ENCODE data around the gene DSCAM. TPM values are rescaled to one million over a fixed set of nuclear protein-coding genes. Genes with fewer than 3 reads are reported as not detected.

DSCAM gene
- total and polyA plus RNA-seq, 2 donors (not counting 1 experiment from before 2014, with no cell fraction given): not detected

DNA sequence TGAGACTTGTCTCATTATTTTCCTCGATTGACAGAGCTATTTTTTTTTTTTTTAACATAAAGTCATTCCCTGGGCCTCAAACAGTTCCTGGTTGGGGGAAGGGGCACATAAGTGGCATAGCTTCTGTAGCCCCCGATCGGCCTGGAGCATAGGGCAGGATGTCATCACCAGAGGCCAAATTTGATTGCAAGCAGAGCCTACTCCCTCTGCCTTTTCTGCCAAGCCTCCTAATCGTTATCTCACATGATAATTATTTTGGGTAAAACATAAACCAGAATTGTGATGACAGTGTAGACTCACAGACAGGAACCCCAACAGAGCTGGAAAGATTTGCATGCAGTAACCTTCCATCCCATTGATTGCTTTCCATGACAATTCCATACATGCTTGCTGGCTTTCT is 574.9 kb downstream of the DSCAM start:
- no peaks in the 10 kb centered on the region for H3K4me1 ChIP-seq (ENCODE audit: control insufficient read depth in 2 of 2, insufficient read depth in 2 of 2, low read length in 2 of 2)
- H3K27me3 ChIP-seq (replicated peaks in 1 of 4; ENCODE audit: control extremely low read depth in 1 of 4, control insufficient read depth in 3 of 4, insufficient read depth in 4 of 4, low read length in 3 of 4): no peaks in the 10 kb centered on the region
- ChIA-PET POLR2A (no interaction called here), CTCF (no interaction called here)
- Mint-ChIP-seq H3K27ac (no peak overlapping the region), H3K4me1 (no peaks in the 10 kb centered on the region), H3K9me3 (ENCODE audit: insufficient read depth) (no peaks in the 10 kb centered on the region), H3K4me3 (no peak overlapping the region), H3K27me3 (no peaks in the 10 kb centered on the region)
- H3K36me3 ChIP-seq (replicated peaks in 1 of 2; ENCODE audit: control extremely low read depth in 1 of 2, control insufficient read depth in 1 of 2, extremely low read depth in 1 of 2, insufficient read depth in 2 of 2, low read length in 1 of 2): no peaks in the 10 kb centered on the region
- no peak overlapping the region for H2AFZ ChIP-seq (ENCODE audit: insufficient read depth, low read depth, low read length, poor library complexity, severe bottlenecking)
- ATAC-seq (ENCODE audit: low read depth) (no peak), DNase-seq (no peak)
- intact Hi-C loops (cut with micrococcal nuclease): no loop called here
- TF ChIP-seq, protein P1, sequence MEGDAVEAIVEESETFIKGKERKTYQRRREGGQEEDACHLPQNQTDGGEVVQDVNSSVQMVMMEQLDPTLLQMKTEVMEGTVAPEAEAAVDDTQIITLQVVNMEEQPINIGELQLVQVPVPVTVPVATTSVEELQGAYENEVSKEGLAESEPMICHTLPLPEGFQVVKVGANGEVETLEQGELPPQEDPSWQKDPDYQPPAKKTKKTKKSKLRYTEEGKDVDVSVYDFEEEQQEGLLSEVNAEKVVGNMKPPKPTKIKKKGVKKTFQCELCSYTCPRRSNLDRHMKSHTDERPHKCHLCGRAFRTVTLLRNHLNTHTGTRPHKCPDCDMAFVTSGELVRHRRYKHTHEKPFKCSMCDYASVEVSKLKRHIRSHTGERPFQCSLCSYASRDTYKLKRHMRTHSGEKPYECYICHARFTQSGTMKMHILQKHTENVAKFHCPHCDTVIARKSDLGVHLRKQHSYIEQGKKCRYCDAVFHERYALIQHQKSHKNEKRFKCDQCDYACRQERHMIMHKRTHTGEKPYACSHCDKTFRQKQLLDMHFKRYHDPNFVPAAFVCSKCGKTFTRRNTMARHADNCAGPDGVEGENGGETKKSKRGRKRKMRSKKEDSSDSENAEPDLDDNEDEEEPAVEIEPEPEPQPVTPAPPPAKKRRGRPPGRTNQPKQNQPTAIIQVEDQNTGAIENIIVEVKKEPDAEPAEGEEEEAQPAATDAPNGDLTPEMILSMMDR (IDR thresholded peaks at IDR 0.05): no peak
- no peak for TF ChIP-seq EZH2 (IDR thresholded peaks at IDR 0.05; ENCODE audit: borderline replicate concordance, insufficient read depth, low read depth, low read length, poor library complexity, severe bottlenecking)
- H4K20me1 ChIP-seq (ENCODE audit: control insufficient read depth, insufficient read depth, low read length, poor library complexity, severe bottlenecking): no peaks in the 10 kb centered on the region
- H3K79me2 ChIP-seq (ENCODE audit: control insufficient read depth, insufficient read depth, low read length): no peaks in the 10 kb centered on the region
- H3K9ac ChIP-seq (ENCODE audit: low read length): no peak overlapping the region
- H3K27ac ChIP-seq (ENCODE audit: low read length in 2 of 2): no peak overlapping the region
- H3K4me2 ChIP-seq (replicated peaks; ENCODE audit: low read depth, low read length, poor library complexity, severe bottlenecking): no peak overlapping the region
- H3K9me3 ChIP-seq (ENCODE audit: control extremely low read depth in 1 of 3, control insufficient read depth in 2 of 3, insufficient read depth in 1 of 3, low read length in 2 of 3): peaks cover 0 to 2% (median 0%) of the 10 kb centered on the region in 3 donors
- no CpG with 5 or more reads among the region's 4 CpGs for WGBS (ENCODE audit: insufficient coverage)
- no peak overlapping the region for H3K4me3 ChIP-seq (ENCODE audit: control extremely low read depth in 1 of 5, extremely low read depth in 1 of 5, insufficient read depth in 1 of 5, low read depth in 2 of 5, low read length in 4 of 5)

DNA sequence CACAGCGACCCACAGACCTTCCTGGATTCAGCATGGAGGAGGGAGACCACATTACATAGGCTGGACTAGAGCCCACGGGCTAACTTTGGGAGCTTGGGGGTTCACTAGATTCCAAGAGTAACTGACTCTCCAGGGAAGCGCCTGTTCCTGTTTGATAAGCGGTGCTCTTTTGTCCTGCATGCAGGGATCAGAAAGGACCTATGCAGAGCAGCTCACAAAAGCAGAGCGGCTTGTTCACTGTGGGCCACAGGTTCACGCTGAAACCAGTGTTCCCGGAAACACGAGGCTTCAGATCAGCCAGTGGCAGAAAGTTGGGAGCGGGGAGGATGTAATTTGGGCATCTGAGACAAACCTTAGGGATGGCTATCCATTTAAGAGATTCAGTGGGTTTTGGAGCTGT is 575.8 kb downstream of the DSCAM start:
- H3K4me3 ChIP-seq (ENCODE audit: control extremely low read depth in 1 of 5, extremely low read depth in 1 of 5, insufficient read depth in 1 of 5, low read depth in 2 of 5, low read length in 4 of 5): no peak overlapping the region
- H3K27me3 ChIP-seq (replicated peaks in 1 of 4; ENCODE audit: control extremely low read depth in 1 of 4, control insufficient read depth in 3 of 4, insufficient read depth in 4 of 4, low read length in 3 of 4): no peaks in the 10 kb centered on the region
- no peaks in the 10 kb centered on the region for H3K9me3 Mint-ChIP-seq (ENCODE audit: insufficient read depth)
- H3K4me1 Mint-ChIP-seq: no peaks in the 10 kb centered on the region
- TF ChIP-seq, protein P1 (IDR thresholded peaks at IDR 0.05): no peak
- no peak for TF ChIP-seq EZH2 (IDR thresholded peaks at IDR 0.05; ENCODE audit: borderline replicate concordance, insufficient read depth, low read depth, low read length, poor library complexity, severe bottlenecking)
- intact Hi-C loops (cut with micrococcal nuclease): no loop called here
- CTCF ChIA-PET: no interaction called here
- no peaks in the 10 kb centered on the region for H4K20me1 ChIP-seq (ENCODE audit: control insufficient read depth, insufficient read depth, low read length, poor library complexity, severe bottlenecking)
- no peak overlapping the region for H3K27ac ChIP-seq (ENCODE audit: low read length in 2 of 2)
- ATAC-seq (ENCODE audit: low read depth) (no peak), DNase-seq (no peak)
- H3K4me1 ChIP-seq (ENCODE audit: control insufficient read depth in 2 of 2, insufficient read depth in 2 of 2, low read length in 2 of 2): no peaks in the 10 kb centered on the region
- 55% methylated on average over 9 of the region's 9 CpGs for WGBS (ENCODE audit: insufficient coverage)
- no peaks in the 10 kb centered on the region for H3K79me2 ChIP-seq (ENCODE audit: control insufficient read depth, insufficient read depth, low read length)
- peaks cover 0 to 2% (median 0%) of the 10 kb centered on the region in 3 donors for H3K9me3 ChIP-seq (ENCODE audit: control extremely low read depth in 1 of 3, control insufficient read depth in 2 of 3, insufficient read depth in 1 of 3, low read length in 2 of 3)
- POLR2A ChIA-PET: no interaction called here
- no peak overlapping the region for H2AFZ ChIP-seq (ENCODE audit: insufficient read depth, low read depth, low read length, poor library complexity, severe bottlenecking)
- no peak overlapping the region for H3K4me3 Mint-ChIP-seq
- H3K4me2 ChIP-seq (replicated peaks; ENCODE audit: low read depth, low read length, poor library complexity, severe bottlenecking): no peak overlapping the region
- no peaks in the 10 kb centered on the region for H3K36me3 ChIP-seq (replicated peaks in 1 of 2; ENCODE audit: control extremely low read depth in 1 of 2, control insufficient read depth in 1 of 2, extremely low read depth in 1 of 2, insufficient read depth in 2 of 2, low read length in 1 of 2)
- H3K27me3 Mint-ChIP-seq: no peaks in the 10 kb centered on the region
- no peak overlapping the region for H3K9ac ChIP-seq (ENCODE audit: low read length)
- H3K27ac Mint-ChIP-seq: no peak overlapping the region
